Activated CD8-positive, alpha-beta memory T cell treated with anti-CD3 and anti-CD28 coated beads, Interleukin-2, amount 50 U/mL, for 48 hours (primary cell): ENCODE results near the gene GSDMA.
"Not testable (repeated sequence)": the region's sequence is repeated elsewhere in the genome, so short reads cannot be mapped to it uniquely, and the experiment has no call there.

Experiments
- DNase-seq: peaks from one replicate; pipeline ENCODE4 v3.0.0-alpha.2; 2020

GSDMA gene

GRCh38 chr17:39929646-39930407, 33.0 kb upstream of the GSDMA start:
- no peak for DNase-seq

GRCh38 chr17:39933912-39934311, 28.9 kb upstream of the GSDMA start:
- DNase-seq = no peak

- DNase-seq = no peak
Measured at GRCh38 chr17:39934324-39934723, 28.5 kb upstream of the GSDMA start.

- no peak for DNase-seq
Measured at GRCh38 chr17:39935909-39936308, 26.9 kb upstream of the GSDMA start.

GRCh38 chr17:39937447-39937846, 25.4 kb upstream of the GSDMA start:
- DNase-seq = no peak

GRCh38 chr17:39938140-39938869, 24.5 kb upstream of the GSDMA start:
- no peak for DNase-seq

- no peak for DNase-seq
Measured at GRCh38 chr17:39939106-39939505, 23.7 kb upstream of the GSDMA start.

- no peak for DNase-seq
Measured at GRCh38 chr17:39939588-39940419, 23.0 kb upstream of the GSDMA start.

GRCh38 chr17:39943702-39944392, 19.0 kb upstream of the GSDMA start:
- no peak for DNase-seq

- no peak for DNase-seq
Measured at GRCh38 chr17:39944393-39944711, 18.5 kb upstream of the GSDMA start.

GRCh38 chr17:39946551-39947330, 16.1 kb upstream of the GSDMA start:
- DNase-seq = no peak

- DNase-seq = not testable (repeated sequence)
Measured at GRCh38 chr17:39948489-39948828, 14.3 kb upstream of the GSDMA start.

GRCh38 chr17:39949028-39949427, 13.8 kb upstream of the GSDMA start:
- no peak for DNase-seq

- DNase-seq = no peak
Measured at GRCh38 chr17:39950871-39951348, 11.9 kb upstream of the GSDMA start.

GRCh38 chr17:39951924-39952679, 10.7 kb upstream of the GSDMA start:
- no peak for DNase-seq

GRCh38 chr17:39952680-39953470, 9.9 kb upstream of the GSDMA start:
- peak; percentile 93 for DNase-seq

GRCh38 chr17:39953471-39953888, 9.3 kb upstream of the GSDMA start:
- DNase-seq = no peak

- no peak for DNase-seq
Measured at GRCh38 chr17:39954876-39955275, 7.9 kb upstream of the GSDMA start.

- no peak for DNase-seq
Measured at GRCh38 chr17:39955726-39956225, 7.0 kb upstream of the GSDMA start.

GRCh38 chr17:39960524-39961041, 2.2 kb upstream of the GSDMA start:
- no peak for DNase-seq
